ENCODE results near the gene ARHGEF28.

DNA sequence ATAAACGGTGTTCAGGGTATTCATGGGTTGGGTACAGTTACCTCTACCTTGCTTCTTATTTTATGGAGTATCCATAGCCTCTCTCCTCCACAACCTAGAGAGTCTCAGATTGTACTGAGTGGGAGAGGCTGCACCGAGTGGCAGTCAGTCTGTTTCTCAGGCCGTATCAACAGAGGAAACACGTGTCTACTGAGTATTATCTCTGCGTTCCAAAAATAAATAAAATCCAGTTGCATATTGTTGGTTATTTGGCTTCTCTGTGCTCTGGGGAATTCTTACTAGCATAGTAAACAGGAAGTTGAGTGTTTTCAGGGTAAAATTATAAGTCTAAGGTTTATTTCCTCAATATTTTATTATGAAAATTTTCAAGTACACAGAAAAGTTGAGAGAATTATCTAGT lies 231.0 kb downstream of the ARHGEF28 start:
- TF ChIP-seq, protein P1, sequence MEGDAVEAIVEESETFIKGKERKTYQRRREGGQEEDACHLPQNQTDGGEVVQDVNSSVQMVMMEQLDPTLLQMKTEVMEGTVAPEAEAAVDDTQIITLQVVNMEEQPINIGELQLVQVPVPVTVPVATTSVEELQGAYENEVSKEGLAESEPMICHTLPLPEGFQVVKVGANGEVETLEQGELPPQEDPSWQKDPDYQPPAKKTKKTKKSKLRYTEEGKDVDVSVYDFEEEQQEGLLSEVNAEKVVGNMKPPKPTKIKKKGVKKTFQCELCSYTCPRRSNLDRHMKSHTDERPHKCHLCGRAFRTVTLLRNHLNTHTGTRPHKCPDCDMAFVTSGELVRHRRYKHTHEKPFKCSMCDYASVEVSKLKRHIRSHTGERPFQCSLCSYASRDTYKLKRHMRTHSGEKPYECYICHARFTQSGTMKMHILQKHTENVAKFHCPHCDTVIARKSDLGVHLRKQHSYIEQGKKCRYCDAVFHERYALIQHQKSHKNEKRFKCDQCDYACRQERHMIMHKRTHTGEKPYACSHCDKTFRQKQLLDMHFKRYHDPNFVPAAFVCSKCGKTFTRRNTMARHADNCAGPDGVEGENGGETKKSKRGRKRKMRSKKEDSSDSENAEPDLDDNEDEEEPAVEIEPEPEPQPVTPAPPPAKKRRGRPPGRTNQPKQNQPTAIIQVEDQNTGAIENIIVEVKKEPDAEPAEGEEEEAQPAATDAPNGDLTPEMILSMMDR (IDR thresholded peaks at IDR 0.05; ENCODE audit: insufficient read depth, low read depth, low read length), result no peak
- TF ChIP-seq EZH2 (IDR thresholded peaks at IDR 0.05; ENCODE audit: insufficient read depth, low read length), result no peak
